Embryonic facial prominence (tissue), 1 donor: Measurements from ENCODE around the gene KPNA4.
"Not testable (repeated sequence)": the region's sequence is repeated elsewhere in the genome, so short reads cannot be mapped to it uniquely, and the experiment has no call there.

Experiments
- DNase-seq: peaks from one replicate; pipeline ENCODE4 v3.0.0-alpha.2; 2016; ENCODE audit errors: extremely low spot score

Gene KPNA4

GRCh38 chr3:160490166-160490565 is 75.2 kb downstream of the KPNA4 start:
- no peak for DNase-seq

- DNase-seq: no peak
Measured at GRCh38 chr3:160486459-160486869, 78.9 kb downstream of the KPNA4 start.

- DNase-seq: no peak
Measured at GRCh38 chr3:160482796-160483195, 82.6 kb downstream of the KPNA4 start.

- DNase-seq: no peak
Measured at GRCh38 chr3:160481856-160482255, 83.5 kb downstream of the KPNA4 start.

DNA sequence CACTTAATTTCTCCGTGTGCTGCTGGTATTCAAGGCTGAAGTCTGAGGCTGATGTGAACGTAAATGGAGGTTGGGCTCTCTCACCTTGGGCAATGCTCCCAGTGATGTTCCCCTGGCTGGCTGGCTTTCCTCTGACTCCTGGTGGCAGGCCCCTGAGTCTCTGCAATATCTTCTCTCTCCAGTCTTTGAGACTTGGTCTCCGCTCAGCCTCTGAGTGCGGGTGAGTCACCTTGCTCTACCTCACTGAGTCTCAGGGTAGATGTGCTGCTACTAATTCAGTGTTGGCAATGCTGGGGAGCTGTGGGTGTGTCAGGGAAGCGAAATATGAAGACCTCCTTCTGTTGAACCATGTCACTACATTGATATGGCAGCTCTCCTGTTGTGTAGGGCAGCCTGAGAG is 84.4 kb downstream of the KPNA4 start:
- DNase-seq: no peak

DNA sequence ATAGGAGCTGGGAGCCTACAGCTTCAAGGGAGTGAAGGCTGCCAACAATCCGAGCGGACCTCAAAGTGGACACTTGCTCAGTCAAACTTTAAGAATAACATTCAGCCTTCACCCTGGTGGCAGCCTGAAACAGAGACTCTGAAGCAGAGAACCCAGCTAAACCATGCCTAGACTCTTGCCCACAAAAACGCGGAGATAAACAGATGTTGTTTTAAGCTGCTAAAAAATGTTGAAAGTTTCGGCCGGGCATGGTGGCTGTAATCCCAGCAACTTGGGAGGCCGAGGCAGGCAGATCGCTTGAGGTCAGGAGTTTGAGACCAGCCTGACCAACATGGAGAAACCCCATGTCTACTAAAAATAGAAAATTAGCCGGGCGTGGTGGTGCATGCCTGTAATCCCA is 86.0 kb downstream of the KPNA4 start:
- no peak for DNase-seq

DNA sequence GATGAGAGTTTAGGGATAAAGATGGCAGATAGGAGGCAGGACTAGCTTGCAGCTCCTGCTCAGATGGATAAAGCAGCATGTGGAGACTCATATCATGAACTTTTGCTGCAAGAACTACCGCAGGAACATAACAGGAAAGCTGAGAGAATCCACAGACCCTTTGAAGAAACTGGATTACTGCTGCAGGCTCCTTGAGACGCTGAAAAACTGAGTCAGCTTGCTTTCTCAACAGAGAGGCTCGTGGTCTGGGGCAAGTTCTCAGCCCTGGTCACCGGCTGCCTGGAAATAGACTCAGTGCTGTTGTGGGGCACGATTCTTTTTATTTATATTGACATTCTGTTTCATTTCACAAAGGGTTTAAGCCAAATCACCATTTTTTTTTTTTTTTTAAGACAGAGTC is 87.0 kb downstream of the KPNA4 start:
- no peak for DNase-seq

GRCh38 chr3:160477750-160478149 is 87.6 kb downstream of the KPNA4 start:
- DNase-seq: no peak

GRCh38 chr3:160475884-160476283 is 89.5 kb downstream of the KPNA4 start:
- no peak for DNase-seq

DNA sequence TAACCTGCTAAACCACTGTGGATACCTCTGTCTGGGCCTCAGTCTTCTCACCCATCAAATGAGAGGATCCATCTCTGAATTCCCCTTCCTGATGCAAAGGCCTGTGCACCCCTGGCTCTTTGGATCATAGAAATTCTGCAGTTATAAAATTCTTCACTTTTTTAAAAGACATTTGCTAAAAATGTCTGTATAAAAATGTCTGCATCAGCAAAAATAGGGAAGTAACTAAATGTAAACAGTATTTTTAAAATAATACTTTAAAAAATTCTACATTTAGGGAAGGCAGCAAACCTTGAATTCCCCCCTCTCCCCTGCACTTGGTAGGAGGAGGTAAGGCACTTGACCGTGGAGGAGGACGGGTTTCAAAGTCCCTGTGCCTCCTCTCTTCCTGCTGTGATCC is 90.2 kb downstream of the KPNA4 start:
- DNase-seq: no peak

DNA sequence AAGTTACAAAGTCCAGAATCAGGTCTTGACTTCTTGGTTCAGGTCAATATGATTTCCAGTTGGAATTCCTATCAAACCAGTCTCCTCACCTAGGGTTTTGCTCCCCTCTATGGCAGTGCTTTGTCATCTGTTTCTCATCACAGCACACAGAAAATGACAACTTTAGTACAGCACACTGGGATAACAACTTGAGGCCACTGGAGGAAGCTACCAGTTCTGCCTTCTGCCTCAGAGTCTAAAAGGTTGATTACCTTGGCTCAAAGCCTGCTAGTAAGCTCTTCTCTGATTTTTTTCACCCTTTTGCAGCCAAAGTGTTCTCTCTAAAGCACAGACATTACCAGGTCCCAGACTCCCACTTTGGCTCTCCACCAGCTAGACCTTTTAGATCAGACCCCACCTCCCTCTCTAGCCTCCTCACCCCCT is 90.9 kb downstream of the KPNA4 start:
- no peak for DNase-seq

DNA sequence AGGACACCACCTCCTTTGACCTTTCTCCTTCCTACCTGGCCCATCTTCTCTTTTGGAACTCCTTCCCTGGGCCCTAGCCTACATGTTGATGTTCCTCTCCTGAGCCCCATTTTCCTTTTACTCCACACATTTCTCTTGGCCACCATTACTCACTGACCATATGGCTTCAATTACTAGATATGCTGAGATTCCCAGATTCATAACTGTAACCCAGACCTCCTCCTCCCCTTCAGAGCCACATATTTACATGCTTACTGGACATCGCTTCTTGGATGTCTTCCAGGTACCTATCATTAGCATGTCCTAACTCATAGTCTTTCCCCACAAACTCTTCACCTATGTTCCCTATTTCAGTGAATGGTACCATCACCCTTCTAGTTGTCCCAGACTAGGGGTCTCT is 91.4 kb downstream of the KPNA4 start:
- no peak for DNase-seq

DNA sequence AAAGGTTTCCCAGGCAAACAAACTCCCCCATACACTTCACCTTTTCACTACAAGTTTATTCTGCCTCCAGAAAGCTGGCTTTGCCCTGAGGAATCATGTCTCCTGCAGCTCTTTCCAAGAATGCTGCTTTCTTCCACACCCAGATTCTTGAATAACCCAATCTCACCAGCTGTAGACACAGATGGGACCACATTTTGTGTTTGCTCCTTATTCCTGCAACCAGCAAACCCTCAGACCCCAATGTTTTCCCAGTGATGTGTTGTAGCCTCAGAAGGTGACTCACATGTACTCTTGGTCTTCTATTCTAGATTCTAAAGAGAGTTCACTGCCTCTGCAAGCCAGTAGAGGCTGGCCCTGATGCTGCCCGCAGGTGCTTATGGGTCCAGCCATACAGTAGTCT is 92.2 kb downstream of the KPNA4 start:
- no peak for DNase-seq

DNA sequence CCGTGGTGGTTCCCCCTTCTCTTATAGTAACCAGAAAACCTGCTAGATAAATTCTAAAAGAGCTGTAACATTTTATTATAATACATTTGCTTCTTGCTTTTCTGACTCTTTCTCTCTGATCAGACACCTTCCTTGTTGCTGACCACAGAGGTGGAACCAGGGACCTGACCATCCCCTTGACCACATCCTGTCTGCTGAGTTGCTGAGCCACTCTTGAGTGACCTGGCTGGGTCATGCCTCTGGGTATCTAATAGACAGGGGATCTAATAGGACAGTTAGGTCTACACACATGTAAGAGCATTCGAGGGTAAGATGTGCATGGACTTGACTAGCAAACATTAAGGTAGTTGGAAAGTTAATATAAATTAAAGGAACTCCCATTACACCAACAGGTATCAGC is 93.0 kb downstream of the KPNA4 start:
- DNase-seq: no peak

- DNase-seq: no peak
Measured at GRCh38 chr3:160471892-160472291, 93.5 kb downstream of the KPNA4 start.

- DNase-seq: no peak
Measured at GRCh38 chr3:160470181-160470580, 95.2 kb downstream of the KPNA4 start.

DNA sequence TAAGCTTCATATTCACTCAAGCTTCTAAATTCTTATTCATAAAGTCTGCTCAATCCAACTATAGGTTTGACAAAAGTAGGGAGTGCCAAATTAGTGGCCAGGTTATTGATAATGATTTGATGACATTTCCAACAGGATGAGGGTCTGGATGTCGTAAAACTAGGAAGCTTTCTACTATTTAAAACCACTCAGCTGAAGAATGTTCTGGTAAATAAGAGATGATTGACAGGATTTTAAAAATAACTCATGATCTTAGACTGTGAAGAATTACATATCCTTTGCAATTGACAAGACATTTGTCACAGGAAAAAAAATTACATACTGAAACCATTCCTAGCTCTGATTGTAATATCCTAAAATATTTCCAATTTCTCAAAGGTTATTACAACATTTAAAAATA is 100.4 kb downstream of the KPNA4 start:
- DNase-seq: no peak

DNA sequence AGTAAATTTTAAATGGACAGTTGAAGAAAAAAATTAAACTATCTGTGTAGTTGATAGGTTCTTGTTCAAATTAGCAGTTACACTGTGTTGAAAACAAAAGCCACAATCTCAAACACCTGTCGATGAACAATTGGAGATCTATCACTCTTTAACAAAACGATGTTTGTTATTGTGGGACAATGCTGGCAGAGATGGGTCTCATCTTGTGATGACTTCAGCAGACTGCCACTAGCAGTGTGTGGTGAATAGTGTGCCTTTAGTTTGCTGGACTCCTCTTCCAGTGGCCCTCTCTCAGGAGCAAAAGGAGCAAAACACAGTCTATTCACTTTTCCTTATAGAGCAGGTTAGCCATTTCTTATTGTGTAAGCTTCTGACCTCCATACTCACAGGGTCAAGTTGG is 101.0 kb downstream of the KPNA4 start:
- DNase-seq: no peak

GRCh38 chr3:160460033-160460432 is 105.3 kb downstream of the KPNA4 start:
- no peak for DNase-seq

DNA sequence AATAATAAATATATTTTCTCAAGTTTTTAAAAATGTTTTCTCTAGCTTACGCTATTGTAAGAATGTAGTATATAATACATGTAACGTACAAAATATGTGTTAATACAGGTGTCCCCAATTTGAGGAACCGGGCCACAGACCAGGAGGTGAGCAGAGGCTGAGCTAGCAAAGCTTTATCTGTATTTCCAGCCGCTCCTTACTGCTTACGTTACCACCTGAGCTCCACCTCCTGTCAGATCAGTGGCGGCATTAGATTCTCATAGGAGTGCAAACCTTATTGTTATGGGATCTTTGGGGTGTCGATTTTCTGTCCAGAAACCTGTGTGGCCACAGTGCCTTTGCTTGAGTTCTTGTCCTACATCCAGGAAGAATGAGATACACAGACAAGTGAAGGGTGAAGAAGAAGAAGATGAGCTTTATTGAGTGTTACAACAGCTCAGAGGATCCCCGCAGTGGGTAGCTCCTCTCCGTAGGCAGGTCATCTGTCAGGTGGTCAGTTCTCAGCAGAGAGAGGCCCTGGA is 105.9 kb downstream of the KPNA4 start:
- no peak for DNase-seq

- DNase-seq: no peak
Measured at GRCh38 chr3:160458151-160458550, 107.2 kb downstream of the KPNA4 start.

- DNase-seq: no peak
Measured at GRCh38 chr3:160455846-160456245, 109.5 kb downstream of the KPNA4 start.

DNA sequence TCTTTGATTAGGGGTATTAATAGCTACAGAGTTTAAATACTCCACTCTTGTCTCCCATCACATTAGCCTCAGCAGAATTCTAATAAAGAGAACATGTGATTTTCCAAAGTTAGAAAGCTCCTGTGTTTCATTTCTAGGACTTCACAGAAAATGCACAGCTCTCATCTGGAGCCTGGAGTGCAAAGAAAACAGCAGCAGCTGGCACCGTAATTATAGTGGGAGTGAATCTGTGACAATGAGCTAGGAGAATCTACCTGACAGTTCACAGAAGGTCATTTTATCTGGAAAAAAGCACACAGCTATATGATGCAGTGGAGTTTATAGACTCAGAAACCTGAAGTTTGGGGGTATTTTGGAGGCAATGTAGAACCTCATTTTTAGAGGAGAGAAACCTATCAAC is 110.4 kb downstream of the KPNA4 start:
- no peak for DNase-seq

GRCh38 chr3:160452251-160452650 is 113.1 kb downstream of the KPNA4 start:
- DNase-seq: not testable (repeated sequence)

DNA sequence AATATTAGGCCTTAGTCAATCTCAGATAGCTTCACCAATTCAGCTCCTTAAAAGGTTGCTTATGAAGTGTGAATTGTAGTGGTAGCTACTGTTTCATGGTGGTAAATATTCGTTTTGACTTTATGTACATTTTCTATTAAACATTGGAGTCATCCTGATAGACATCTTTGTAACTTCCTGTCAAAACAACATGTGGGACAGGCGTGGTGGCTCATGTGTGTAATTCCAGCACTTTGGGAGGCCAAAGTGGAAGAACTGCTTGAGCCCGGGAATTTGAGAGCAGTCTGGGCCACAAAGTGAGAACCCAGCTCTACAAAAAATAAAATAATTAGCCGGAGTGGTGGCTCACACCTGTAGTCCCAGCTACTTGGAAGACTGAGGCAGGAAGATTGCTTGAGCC is 113.8 kb downstream of the KPNA4 start:
- no peak for DNase-seq
